Medulla oblongata (tissue), 1 donor: ENCODE results near the gene ERRFI1.
A peak's percentile ranks its signal among the peaks of the same experiment; 100 is the strongest.
"Not testable (repeated sequence)": the region's sequence is repeated elsewhere in the genome, so short reads cannot be mapped to it uniquely, and the experiment has no call there.

Experiments used
- DNase-seq: peaks from one replicate; pipeline ENCODE4 v3.0.0-alpha.2; 2015; ENCODE audit errors: extremely low spot score

The ERRFI1 gene, protein sequence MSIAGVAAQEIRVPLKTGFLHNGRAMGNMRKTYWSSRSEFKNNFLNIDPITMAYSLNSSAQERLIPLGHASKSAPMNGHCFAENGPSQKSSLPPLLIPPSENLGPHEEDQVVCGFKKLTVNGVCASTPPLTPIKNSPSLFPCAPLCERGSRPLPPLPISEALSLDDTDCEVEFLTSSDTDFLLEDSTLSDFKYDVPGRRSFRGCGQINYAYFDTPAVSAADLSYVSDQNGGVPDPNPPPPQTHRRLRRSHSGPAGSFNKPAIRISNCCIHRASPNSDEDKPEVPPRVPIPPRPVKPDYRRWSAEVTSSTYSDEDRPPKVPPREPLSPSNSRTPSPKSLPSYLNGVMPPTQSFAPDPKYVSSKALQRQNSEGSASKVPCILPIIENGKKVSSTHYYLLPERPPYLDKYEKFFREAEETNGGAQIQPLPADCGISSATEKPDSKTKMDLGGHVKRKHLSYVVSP

DNA sequence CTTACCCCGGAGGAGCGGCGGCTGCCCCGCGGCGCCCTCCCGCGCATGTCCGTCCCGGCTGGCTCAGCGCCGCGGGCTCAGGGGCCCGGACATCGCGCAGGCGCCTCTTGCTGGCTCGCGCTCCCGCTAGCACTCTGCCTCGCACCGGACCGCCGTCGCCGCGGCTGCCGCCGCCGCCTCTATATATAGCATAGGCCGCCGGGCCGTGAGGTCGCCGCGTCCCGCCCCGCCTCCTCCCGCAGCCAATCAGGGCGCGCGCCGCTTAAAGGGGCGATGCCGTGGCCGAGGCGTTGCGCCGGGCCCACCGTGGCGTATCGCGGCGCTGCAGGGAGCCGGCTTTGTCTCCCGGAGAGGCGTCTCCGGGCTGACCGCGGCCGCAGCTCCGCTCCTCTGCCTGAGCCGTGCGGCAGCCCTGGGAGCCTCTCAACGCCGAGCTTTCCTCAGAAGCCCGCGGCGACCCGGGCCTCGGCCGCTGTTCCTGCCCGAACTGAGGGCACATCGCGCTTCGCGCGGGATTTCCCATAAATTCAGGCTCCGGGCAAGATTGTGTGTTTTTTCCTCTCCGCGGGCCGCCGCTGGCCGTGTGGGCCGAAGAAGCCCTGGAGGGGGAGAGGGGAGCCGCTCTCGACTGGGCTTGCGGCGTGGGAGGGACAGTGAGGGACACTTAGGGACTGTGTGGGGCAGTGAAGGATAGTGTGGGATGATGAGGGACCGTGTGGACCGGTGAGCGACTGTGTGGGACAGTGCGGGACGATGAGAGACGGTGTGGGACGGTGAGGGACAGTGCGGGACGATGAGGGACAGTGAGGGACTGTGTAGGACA lies at the start of gene ERRFI1:
ERRFI1 (minus strand) TSS at position 157 of the 823 bp plus-strand sequence. CDS start 10,690 bp downstream, outside the sequence.
- peak; percentile 95 for DNase-seq

DNA sequence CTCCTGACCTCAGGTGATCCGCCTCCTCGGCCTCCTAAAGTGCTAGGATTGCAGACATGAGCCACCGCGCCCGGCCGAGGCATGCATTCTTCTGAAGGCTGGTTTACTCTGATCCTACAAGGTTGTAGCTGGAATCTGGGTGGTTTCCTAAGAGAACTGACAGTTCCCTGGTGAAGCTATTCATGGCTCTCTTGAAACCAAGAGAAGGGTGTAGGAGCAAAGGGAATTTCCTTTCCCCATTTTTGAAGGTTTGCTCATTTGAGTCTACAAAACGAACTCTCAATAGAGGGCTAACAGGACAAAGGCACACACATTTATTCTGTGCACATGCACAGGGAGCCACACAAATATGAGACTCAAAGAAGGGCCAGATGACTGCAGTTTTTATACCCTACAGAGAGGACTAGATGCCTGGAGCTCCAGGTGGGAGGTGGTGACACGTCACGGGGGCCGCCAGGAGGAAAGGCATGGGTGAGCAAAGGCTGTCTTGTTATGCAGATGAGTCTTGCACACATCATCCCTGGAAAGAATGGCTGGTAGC lies 49.5 kb upstream of the ERRFI1 start:
- DNase-seq = no peak

DNA sequence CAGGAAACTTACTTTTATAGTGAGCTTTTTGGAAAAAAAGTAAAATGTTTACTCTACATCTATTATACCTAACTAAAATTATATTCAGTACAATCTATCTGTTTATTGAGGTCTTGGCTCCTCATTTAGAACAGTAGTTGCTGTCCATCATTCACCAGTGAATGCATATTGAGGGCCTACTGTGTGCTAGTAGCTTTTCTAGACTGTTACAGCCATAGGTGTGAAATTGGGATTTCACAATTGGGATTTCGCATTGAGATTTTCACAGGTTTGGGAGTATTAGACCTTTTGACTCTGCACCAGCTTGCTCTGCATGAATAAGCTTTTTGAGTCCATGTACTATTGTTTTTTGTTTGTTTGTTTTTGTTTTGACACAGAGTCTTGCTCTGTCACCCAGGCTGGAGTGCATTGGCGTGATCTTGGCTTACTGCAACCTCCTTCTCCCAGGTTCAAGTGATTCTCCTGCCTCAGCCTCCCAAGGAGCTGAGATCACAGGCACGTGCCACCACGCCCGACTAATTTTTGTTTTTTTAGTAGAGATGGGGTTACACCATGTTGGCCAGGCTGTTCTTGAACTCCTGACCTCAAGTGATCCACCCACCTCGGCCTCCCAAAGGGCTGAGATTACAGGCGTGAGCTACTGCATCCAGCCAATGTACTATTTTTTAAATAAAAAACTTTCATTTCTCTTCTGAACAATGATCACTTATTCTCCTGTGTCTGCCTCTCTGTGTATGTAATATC lies 47.2 kb upstream of the ERRFI1 start:
- DNase-seq = no peak

DNA sequence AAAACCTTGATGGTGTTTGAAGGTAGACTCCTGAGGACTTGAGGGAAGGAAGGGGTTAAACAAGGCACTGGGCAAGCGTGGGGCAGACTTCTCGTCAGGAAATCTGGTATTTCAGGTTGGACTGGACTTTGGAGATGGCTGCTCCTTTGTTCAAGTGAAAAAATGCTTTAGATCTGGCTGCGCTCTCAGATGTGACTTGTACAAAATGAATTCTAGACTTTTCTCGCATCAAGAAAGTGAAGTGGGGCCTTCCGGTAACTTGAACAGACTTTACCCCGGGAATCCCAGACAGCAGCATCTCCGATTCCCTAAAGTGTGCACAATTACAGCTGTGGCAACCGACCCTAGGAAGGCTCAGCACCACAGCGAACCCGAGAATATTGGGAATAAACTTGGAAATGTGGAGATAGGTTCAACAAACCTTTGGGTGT lies 44.3 kb upstream of the ERRFI1 start:
- no peak for DNase-seq

DNA sequence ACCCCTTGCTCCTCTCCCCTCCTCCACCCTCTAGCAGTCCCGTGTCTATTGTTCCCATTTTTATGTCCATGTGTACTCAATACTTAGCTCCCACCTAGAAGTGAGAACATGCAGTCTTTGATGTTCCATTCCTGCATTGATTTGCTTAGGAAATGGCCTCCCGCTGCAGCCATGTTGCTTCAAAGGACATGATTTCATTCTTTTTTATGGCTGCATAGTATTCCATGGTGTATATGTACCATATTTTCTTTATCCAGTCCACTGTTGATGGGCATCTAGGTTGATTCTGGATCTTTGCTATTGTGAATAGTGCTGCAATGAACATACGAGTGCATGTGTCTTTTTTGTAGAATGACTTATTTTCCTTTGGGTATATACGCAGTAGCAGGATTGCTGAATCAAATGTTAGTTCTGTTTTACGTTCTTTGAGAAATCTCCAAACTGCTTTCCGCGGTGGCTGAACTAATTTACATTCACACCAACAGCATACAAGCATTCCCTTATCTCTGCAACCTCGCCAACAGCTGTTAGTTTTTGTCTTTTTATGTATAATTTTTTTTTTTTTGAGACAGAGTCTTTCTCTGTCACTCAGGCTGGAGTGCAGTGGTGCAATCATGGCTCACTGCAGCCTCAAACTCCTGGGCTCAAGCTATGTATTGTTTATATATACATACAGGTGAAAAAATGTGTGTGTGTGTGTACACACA lies 43.7 kb upstream of the ERRFI1 start:
- not testable (repeated sequence) for DNase-seq

DNA sequence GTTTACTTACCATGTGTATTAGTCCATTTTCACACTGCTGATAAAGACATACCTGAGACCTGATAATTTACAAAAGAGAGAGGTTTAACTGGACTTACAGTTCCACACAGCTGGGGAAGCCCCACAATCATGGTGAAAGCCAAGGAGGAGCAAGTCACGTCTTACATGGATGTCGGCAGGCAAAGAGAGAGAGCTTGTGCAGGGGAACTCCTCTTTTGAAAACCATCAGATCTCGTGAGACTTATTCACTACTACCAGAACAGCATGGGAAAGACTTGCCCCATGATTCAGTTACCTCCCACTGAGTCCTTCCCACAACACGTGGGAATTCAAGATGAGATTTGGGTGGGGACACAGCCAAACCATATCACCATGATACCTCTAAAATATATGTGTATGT lies 39.3 kb upstream of the ERRFI1 start:
- DNase-seq = no peak

DNA sequence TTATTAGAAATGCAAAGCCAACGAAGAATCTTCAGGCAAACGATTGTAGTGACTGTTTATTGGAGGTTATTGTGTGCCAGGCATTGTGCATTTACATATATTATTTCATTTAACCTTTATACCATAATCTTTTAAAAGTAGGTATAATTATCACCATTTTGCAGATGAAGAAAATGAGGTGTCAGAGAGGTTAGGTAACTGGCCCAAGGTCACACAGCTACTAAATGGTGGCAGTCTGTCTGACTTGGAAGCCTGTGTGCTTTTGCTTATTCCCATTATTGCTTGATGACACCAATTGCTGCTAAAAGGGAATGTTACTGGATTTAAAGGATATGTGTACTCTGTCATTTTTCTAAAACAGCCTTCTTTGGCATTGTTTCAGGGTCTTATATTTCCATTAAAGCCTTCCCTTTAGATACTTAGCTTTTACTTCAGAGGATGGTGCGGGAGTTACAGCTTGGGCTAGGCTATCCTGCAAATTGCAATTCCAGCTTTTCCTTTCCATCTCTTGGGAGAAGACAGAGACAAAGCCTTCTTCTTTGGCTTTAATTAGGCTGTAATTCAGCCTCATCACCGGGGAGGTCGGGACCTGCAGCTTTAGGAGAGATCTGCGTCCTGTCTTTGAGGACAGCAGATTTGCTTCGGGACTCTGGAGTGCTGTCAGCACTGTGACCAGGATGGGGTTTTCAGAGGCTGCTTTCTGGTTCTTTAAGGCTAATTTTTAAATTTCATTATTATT lies 37.4 kb upstream of the ERRFI1 start:
- no peak for DNase-seq

DNA sequence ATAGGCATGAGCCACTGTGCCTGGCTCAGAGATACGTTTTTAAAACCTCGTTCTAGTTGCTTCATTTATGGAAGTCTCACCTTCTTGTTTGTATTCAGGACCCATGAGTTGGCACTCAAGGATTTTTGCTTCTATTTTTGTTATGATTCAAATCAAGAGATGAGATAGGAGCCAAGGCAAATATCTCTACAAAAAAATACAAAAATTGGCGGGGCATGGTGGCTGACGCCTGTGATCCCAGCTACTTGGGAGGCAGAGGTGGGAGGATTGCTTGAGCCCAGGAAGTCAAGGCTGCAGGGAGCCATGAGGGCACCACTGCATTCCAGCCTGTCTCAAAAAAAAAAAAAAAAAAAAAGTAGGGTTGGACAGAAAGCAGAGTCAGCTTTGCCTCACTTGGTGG lies 36.8 kb upstream of the ERRFI1 start:
- no peak for DNase-seq

DNA sequence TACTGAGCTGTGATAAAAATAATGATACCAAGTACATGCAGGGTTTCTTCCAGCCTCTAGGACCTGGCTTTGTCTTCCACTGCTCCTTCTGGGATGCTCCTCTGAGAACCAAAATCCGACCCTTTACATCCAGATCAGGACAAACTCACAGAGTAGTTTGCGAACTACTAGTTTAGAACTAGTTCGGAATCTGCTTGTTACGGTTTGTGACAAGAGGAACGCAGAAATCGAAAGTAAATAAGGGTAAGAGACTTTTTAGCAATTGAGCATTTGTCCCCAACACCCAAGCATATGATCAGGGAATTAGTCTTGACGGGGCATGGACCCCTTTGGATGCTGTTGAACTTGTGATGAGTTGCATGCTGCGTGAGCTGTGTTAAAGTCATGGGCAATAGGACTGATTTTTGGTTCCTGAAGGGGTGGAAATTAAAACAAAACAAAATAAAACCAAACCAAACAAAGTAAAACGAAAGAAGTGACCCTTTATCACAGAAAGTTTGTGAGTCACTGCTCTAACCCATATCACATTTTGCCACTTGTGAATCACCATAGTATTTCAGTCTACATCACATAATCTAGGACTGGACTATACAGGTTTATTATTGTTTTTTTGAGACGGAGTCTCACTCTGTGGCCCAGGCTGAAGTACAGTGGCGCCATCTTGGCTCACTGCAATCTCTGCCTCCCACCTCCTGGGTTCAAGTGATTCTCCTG lies 35.7 kb upstream of the ERRFI1 start:
- no peak for DNase-seq

DNA sequence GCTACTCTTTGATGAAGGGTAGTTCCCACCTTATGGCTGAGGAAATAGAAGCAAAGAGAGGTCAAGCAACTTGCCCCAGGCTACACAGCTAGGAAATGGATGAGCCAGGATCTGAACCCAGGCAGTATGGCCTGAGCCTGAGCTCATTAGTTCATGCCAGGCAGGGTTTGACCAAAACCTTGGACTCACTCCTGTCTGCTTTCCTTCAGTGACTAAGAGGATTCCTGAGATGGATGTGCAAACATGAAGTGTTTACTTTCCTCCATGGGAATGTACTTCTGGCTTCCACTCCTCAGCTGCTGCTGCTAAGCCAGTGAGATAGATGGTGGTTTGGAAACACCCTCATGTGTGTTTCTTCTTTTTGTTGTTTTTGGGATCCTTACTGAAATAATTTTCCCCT lies 35.1 kb upstream of the ERRFI1 start:
- DNase-seq = no peak

DNA sequence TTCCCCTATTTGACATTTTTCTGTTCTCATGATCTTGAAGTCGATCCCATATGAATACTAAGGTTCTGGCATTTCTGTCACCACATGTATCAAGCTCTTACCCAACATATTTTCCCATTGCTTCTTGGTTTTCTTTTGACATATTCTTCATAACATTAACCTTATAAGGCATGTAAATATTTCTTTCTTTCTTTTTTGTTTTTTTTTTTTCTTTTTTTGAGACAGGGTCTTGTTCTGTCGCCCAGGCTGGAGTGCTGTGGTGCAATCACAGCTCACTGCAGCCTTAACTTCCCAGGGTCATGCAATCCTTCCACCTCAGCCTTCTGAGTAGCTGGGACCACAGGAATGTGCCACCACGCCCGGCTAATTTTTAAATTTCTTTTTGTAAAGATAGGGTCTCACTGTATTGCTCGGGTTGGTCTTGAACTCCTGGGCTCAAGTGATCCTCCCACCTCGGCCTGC lies 33.1 kb upstream of the ERRFI1 start:
- DNase-seq = no peak

DNA sequence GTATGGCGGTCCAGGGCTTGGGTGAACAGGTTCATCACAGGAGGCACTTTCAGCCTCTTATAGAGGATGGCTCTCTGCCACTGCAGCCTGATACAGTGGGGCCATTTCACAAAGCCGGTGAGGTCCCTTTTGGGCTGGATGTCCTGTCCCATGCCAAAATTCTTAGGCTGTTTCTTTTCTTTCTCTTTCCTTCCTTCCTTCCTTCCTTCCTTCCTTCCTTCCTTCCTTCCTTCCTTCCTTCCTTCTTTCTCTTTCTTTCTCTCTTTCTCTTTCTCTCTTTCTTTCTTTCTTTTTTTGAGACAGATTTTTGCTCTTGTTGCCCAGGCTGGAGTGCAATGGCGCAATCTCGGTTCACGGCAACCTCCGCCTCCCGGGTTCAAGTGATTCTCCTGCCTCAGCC lies 31.7 kb upstream of the ERRFI1 start:
- not testable (repeated sequence) for DNase-seq

DNA sequence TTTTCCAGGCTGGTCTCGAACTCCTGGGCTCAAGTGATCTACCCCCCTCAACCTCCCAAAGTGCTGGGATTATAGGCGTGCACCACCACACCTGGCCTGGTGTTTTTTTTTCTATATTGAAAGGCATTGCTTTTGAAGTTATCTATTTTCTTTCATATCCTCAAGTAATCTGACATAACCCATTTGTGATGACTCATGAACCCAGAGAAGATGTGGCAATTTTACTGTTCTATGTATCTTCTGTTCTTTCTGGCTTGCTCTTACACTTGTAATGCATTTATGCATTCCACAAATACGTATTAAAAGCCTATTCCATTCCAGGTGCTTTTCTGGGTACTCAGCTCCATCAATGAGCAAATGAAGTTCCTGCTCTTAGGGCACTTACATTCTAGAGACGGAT lies 29.9 kb upstream of the ERRFI1 start:
- no peak for DNase-seq

DNA sequence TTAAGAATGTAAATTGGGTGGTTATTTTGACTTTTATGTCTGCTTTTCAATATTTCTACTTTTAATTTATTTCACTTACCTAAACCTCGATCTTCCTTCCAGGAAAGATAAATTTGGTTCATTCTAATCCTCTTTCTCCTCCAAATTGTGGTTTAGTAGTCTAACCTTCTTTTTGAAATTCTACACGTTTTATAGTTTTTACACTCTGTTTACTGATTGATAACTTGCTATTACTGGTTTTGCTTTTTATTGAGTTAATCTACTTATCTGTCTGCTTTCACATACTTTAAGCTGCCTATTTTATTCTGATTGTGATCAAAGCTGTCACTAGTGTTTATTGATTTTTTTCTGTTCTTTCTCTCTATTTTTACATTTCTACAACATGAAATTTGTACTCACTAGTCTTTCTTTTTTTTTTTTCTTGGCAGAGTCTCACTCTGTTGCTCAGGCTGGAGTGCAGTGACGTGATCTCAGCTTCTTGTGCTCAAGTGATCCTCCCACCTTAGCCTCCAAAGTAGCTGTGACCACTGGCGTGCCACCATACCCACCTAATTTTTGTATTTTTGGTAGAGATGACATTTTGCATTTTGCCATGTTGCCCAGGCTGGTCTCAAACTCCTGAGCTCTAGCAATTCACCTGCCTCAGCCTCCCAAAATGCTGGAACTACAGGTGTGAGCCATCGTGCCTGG lies 27.9 kb upstream of the ERRFI1 start:
- no peak for DNase-seq

DNA sequence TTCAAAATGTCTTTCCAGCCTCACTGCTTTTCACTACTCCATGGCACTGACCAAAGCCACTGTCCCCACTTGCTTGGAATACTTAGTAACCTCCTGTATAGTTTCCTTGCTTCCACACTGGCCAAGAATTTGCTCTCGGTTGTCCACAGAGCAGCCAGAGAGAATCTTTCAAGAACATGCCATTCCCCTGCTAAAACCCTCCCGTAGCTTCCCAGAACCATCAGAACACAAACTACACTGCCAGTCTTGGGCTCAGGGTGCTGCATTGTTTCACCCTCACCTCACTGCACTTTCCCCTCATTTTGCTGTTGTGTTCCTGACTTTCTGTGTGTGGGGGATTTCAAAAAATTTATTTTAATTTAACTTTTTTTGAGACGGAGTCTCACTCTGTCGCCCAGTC lies 25.5 kb upstream of the ERRFI1 start:
- no peak for DNase-seq

DNA sequence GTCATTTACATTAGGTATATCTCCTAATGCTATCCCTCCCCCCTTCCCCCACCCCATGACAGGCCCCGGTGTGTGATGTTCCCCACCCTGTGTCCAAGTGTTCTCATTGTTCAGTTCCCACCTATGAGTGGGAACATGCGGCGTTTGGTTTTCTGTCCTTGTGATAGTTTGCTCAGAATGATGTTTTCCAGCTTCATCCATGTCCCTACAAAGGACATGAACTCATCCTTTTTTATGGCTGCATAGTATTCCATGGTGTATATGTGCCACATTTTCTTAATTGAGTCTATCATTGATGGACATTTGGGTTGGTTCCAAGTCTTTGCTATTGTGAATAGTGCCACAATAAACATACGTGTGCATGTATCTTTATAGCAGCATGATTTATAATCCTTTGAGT lies 23.1 kb upstream of the ERRFI1 start:
- DNase-seq = not testable (repeated sequence)

DNA sequence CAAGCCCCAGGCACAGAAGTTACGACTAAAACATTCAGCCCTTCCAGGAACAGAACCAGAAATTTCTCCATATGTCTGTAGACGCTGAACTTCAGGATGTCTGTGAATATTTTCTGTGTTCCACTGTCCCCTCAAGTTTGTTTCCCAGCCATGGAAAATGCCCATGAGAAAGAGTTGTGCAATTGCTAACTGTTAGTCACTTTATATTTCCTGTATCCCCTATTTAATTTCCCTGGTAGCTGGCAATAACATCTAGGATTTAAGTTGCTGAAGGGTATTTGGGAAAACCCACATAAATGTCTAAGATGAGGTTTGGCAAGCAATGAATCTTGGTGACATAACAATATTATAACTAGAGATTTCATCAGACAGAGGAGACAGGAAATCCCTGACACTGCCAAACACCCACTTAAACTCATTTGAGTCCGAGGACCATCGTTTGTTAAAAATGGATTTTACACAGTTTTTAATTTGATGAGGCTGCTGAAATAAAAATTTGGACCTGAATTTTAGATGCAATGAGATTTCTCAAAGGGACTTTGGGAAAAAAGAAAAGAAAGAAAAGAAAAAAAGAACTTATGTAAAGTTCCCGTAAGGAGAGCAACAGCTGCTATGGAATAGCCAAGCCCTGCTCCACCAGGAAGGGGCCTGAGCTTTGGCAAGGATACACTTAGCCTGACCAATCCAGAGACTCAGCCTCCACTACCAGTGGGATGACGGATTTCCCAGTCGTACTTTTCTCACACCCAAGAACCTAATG lies 21.8 kb upstream of the ERRFI1 start:
- DNase-seq = no peak

DNA sequence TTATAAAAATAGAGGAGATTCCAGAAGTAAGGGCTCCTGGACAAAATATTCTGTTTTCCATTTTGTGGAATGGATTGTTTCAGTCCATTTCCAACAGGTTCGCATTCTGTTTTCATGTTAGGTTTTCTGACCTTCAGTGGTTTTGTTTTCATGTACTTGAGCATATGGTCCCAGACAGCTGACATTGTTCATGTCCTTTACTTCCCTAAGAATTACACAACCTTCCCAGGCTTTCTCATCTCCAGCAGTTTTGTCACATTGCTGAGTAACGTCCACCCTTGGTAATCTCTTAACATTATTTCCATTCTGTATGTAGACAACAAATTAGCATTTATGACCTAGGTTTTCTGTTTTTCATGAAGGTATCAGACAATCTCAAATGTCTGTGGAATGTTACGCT lies 21.0 kb upstream of the ERRFI1 start:
- DNase-seq = no peak
